ENCODE results near the gene RETREG3.

DNA sequence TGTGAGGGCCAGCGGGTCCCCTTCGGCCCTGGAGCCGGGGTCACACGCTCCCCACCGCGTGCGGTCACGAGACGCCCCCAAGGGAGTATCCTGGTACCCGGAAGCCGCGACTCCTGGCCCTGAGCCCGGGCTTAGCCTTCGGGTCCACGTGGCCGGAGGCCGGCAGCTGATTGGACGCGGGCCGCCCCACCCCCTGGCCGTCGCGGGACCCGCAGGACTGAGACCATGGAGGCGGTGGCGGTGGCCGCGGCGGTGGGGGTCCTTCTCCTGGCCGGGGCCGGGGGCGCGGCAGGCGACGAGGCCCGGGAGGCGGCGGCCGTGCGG, 73.2 kb downstream of the RETREG3 start, which contains the start of gene NAGLU:
- TF ChIP-seq, protein P1, sequence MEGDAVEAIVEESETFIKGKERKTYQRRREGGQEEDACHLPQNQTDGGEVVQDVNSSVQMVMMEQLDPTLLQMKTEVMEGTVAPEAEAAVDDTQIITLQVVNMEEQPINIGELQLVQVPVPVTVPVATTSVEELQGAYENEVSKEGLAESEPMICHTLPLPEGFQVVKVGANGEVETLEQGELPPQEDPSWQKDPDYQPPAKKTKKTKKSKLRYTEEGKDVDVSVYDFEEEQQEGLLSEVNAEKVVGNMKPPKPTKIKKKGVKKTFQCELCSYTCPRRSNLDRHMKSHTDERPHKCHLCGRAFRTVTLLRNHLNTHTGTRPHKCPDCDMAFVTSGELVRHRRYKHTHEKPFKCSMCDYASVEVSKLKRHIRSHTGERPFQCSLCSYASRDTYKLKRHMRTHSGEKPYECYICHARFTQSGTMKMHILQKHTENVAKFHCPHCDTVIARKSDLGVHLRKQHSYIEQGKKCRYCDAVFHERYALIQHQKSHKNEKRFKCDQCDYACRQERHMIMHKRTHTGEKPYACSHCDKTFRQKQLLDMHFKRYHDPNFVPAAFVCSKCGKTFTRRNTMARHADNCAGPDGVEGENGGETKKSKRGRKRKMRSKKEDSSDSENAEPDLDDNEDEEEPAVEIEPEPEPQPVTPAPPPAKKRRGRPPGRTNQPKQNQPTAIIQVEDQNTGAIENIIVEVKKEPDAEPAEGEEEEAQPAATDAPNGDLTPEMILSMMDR (IDR thresholded peaks at IDR 0.05), result no peak
- no peak for TF ChIP-seq POLR2A (IDR thresholded peaks at IDR 0.05)

Data from right lobe of liver (tissue), 4 donors.